Activated T-helper 1 cell treated with Interleukin-2 at 50 U/mL for 16 hours (primary cell): ENCODE data around the gene ZNF32.

Source experiments
- DNase-seq: peaks from one replicate; pipeline ENCODE4 v3.0.0-alpha.2; 2020; ENCODE audit warnings: low read depth

ZNF32 gene, protein sequence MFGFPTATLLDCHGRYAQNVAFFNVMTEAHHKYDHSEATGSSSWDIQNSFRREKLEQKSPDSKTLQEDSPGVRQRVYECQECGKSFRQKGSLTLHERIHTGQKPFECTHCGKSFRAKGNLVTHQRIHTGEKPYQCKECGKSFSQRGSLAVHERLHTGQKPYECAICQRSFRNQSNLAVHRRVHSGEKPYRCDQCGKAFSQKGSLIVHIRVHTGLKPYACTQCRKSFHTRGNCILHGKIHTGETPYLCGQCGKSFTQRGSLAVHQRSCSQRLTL

DNA sequence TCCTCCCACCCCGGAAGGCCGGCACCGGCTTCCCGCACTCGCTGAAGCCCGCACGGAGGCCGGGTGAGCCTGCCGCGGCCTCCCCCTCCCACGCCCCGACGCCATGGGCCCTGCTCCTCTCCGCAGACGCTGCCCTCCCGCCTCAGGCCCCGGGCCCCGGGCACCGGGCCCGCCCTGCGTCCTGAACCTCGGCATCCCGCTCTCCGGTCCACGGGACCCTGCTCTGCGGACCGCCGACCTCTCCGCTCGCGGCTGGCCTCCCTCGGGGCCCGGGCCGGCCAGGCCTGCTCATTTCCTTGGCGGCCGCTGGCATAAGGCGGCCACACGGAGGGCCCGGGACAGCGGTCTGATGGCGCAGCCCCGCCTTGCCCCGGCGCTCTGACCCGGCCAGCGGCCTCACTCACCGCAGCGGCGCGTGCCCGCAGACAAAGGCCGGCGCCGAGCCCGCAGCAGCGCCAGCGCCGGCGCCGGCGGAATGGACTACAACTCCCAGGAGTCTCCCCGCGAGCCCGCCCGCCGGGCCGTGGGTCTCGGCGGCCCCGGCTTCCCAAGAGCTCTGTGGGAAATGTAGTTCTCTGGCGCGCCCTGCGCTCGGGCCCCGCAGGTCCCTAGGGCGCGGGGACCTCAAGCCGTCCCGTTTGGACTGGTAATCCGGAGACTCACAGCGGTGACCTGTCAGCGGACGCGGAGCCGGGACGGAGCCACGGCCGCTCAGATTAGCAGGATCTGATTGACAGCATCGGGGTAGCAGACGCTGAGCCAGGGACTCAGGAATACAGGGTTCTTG is at the start of gene ZNF32:
TSS of gene ZNF32 (minus strand) at position 484 of the 787 bp plus-strand sequence. CDS start 2,748 bp downstream, outside the sequence.
- peak; percentile 70 for DNase-seq

DNA sequence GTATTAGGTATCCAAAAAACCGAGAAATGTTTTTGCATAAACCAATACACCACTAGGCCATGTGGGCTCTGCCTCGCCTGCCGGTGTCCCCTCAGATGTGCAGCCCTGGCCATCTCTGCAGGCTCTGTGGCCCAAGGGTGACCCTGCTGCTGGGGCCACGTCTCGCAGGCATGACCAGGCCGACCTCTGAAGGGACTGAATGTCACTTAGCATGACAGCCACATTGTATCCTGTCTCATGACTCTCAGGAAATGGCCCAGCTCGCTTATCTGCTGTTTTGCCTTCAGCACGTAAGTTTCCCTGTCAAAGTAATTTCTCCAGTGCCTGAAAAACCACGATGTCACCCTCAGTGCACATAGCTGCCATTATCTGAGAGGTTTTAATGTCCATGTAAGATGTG is 49.5 kb upstream of the ZNF32 start:
- DNase-seq = no peak

GRCh38 chr10:43696909-43697483 is 48.3 kb upstream of the ZNF32 start:
- DNase-seq = no peak

DNA sequence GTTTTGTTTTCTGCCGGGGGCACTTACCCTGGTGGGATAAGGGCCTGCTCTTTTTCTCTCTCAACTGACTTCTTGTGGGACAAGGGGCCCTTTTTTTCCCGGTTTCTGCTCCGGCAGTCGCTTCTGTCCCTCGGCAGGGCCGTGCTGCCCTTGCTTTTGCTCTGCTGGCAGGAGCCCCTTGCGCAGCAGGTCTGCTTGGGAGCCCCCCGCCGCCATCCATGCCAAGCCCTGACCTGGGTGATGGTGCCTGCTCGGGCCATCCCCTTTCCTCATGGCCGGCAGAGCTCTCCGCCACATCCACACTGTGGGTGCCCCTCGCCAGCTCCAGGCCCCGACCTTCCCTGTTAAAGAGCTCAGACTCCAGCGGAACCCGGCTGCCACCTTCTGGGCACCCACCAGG is 47.0 kb upstream of the ZNF32 start:
- DNase-seq = no peak

- no peak for DNase-seq
These were observed 46.6 kb upstream of the ZNF32 start for GRCh38 chr10:43695321-43695720.

DNA sequence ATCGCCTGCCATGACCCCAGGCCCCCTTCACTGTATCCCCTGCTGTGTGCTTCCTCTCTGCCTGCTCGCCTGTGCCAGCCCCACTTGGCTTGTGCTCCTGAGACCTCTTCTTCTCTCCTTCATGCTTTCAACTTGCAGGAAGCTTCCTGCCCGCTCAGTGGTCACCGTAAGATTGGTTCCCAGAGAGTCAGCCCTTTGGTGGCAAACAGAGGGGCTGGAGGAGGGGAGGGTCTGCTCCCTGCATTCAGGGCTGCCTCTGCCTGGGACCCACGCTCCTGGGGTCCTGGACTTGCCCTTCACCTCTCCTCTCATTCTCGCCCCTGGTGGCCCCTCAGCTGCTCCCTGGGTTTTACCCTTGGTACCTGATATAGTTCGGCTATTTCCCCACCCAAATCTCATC is 45.8 kb upstream of the ZNF32 start:
- no peak for DNase-seq

- no peak for DNase-seq
These were observed 44.9 kb upstream of the ZNF32 start for GRCh38 chr10:43693602-43694001.

- no peak for DNase-seq
These were observed 43.6 kb upstream of the ZNF32 start for GRCh38 chr10:43692051-43692825.

GRCh38 chr10:43691485-43691884 is 42.8 kb upstream of the ZNF32 start:
- DNase-seq = no peak

DNA sequence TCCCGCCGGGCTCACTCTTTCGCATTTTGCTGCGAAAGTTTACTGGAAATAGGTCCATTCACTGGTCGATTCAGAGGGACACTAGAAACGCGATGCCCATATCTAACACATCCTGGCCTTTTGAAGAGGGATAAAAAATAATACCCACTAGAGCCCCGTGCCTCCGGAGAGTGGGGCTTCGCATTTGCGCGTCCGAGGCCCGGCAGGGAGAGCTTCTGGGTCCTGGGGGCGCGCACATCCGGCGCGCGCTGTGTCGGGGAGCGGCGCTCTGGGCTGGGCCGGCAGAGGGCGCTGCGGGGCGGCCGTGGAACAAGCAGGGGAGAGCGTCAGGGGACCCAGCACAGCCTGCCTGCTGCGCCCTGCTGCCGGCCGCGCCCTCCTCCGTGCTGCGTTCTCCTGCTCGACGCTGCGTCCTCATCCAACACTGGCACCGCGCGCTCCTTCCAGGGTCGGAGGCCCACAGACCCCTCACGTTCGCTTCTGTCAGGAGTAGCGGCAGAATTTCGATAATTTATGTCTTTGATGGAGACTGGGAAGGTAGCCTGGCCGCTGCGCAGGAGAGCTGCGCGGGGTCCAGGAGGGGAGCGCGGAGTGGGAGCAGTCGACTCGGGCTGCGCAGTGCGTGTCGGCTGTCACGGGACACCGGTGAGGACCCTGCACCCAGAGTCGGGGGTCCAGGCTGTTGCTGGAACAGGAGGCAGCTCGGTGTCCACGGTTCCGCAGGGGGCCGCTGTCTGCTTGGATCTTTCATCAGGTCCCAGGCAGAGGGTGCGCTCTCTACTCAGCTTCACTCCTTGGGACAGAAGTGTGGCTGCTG is 41.5 kb upstream of the ZNF32 start:
- DNase-seq = peak; percentile 70

- DNase-seq = peak; percentile 5
These were observed 40.9 kb upstream of the ZNF32 start for GRCh38 chr10:43689618-43689954.

DNA sequence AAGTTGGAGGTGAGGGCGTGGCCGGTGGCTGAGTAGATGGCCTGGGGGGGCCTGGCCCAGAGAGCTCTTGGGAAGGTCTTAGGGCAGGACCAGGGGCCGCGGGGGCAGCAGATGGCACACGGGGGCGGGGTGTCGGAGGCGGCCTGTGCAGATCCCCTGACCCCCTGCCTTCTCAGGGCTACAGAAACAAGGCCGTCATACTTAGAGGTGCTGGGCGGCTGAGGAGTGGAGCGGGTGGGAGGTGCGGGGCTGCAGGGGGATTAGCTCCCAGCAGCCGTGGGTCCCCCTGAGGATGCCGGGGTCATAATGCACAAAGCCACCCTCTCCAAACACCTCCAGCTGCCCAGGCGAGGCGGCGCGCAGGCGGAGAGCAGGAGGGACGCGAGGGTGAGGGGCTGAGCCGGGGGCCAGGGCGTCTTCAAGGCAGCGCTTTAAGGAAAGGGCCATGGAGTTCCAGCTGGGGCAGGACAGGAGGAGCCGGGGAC is 40.4 kb upstream of the ZNF32 start:
- no peak for DNase-seq

DNA sequence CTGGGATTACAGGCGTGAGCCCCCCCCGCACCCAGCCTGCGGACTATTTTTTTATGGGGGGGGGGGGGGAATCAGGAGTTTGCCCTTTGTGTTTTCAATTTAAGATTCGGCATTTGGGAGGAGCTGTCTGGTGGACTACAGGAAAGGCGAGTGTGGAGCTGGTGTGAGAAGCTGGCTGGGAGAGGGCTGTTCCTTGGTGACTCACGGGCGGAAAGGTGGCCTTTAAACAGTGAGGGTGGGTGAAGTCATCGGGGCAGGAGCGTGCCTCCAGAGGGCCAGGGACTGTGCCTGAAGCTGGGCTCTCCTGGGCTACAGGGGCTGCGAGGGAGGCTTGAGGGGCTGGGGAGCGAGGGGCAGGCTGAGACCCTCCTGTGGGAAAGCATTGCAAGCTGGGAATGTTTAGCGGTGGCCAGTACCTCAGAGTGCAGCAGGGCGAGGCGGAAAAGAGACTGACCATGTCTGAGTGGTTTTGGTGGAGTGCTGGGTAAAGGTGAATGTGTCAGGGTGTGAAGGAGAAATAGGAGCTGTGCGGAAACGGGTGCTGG is 39.7 kb upstream of the ZNF32 start:
- DNase-seq = no peak

DNA sequence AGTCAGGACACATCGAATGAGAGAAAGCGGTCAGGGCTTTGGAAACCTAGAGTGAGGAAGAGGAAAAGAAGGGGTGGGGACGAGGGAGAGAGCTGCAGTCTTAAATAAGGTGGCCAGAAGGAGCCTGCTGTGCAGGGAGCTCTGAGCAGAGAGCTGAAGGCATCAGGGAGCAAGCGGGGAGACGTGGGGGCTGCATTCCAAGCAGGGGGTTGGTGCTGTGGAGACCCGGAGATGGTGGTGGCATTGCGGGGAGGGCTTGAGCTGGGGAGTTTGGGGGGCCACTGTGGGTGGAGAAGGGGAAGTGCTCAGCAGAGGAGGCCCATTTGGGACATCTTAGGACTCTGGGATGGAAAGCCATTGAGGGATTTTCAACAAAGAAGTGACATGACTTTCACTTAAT is 38.7 kb upstream of the ZNF32 start:
- DNase-seq = no peak

DNA sequence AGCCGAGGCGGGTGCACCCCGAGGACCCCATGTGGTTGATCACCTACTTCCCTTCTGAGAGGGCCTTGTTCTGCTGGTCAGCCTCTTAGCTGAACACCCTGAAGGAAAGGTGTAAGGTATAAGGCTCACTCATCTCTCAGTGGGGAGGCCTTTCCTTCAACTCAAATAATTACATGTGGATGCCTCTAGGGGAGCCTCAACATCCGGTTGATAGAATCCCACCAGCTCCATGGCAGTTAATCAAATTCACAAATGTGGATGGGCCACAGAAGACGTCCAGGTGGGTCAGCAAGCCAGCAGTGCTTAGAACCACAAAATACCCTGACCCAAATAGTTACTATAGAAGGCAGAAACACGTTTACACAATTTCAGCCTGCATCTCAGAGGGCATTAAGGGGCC is 37.7 kb upstream of the ZNF32 start:
- no peak for DNase-seq

DNA sequence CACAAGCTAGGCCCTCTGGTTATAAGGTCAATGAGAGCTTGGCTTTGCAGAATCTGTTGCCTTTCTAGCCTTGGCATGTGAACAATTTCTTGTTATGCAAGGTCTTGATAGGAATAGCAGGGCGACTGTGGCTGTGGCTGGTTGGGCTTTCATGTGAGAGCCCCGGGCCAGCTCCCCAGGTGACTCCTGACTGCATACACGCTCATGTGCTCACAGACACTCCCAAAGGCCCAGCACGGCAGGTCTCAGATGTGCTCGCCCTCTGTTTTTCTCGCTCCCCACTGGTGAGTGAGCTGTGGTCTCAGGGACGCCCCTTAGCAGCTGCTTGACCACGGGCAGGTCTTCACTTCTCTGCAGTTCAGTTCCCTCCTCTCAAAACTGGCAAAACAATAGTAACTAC is 37.1 kb upstream of the ZNF32 start:
- no peak for DNase-seq

- DNase-seq = no peak
These were observed 35.5 kb upstream of the ZNF32 start for GRCh38 chr10:43684292-43684559.

DNA sequence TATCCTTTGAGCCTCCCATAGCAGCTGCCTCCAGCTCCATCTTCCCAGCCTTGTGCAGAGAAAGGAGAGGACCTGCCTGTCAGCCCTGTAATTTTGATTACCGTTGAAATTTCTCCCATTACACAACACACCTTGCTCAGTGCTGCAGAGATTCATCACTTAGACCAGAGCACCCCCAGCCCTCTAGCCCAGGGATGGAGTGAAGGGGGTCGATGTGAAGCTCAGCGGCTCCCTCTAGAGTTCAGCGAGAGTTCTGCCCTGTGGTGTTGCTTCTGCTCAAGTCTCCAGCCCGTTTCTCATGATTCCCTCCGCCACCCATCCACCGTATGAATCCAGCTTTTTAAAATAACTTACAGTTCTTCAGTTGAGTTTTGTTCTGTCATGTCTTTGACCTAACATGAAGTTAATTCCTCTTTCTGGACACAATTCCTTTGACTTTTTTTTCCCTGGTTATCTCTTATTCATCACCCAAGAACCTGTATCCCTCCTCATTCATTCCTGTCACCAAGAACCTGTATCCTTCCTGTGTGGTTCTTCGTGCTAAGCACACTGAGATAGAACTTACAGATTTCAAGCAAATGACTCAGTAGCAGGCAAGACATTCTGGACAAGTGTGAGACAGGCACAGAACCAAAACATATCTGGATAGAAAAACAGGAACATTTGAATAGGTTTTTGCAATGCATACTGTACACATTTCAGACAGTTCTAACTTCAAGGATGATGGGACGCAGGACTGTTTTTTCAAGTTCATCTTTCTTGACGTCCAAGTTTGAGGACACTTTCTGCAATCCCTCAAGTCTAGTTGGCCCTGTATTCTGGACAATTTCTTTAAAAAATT is 35.0 kb upstream of the ZNF32 start:
- DNase-seq = no peak

DNA sequence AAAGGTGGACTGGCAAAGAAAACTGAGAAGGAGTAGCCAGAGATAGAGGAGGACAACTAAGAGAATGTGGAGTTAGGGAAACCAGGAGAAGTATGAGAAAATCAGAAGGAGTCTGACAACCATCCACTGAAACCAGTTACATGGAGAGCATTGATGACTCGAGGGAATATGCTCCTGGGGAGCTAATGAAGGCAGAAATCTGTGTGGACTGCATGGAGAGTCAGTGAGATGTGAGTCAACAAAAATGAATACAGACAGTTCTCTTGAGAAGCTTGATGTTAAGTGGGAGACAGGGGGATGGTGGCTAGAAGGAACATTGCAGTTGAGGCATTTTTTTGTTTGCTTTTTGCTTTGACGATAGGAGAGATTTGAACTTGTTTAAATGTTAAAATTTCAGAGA is 34.3 kb upstream of the ZNF32 start:
- no peak for DNase-seq

- no peak for DNase-seq
These were observed 33.0 kb upstream of the ZNF32 start for GRCh38 chr10:43681721-43682120.

DNA sequence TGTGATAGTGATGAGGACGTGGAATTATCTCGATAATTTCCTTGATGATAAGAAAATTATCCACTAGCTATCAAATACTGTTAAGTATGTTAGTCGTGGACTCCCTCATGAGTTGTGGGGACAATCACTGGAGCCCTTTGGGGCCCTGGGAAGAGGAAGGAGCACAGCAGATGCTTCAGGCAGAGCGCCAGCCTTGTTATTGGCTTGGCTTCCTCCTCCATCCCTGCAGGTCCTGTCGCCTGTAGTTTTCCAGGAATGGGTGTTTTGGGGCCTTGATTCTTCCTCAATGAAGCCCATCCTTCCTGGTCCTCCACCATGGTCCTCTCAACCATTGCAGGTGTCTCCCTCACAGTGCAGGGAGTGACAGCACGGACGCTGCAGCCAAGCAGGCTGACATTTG is 32.5 kb upstream of the ZNF32 start:
- DNase-seq = no peak
